ENCODE results near the gene TPST2.
"Not testable (repeated sequence)": the region's sequence is repeated elsewhere in the genome, so short reads cannot be mapped to it uniquely, and the experiment has no call there.

TPST2 gene

DNA sequence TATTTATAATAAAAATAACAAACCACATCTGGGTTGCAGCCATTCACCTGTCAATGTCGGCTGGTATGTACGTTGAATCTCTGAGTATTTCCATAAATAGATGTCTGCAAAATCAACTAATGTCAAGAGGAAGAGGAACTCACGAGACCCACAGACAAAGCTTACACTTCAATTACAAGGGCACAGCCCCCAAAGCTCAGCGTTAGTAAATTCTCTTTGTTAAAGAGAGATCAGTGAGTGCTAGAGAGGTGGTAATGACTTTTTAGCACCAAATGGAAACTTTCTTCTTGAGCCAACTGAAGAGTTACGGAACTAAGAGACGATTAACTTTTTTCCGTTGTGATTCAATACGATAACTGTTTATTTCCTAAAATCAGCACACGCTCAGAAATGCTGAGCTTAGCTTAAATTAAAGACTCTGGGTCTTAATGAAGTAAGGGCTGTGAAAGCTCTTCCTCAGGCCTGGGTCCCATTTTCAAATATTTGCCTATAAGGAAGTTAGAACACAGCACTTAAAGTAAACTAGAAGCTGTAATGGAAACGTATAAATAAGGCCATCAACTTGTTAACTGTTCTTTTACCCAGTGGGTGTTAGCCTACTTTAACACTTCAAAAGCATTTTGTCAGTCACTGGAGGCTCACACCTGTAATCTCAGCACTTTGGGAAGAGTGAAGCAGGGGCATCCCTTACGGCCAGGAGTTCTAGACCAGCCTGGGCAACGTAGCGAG is 54.9 kb downstream of the TPST2 start:
- no peak for DNase-seq (ENCODE audit: low read depth in 3 of 3, low spot score in 1 of 3)

DNA sequence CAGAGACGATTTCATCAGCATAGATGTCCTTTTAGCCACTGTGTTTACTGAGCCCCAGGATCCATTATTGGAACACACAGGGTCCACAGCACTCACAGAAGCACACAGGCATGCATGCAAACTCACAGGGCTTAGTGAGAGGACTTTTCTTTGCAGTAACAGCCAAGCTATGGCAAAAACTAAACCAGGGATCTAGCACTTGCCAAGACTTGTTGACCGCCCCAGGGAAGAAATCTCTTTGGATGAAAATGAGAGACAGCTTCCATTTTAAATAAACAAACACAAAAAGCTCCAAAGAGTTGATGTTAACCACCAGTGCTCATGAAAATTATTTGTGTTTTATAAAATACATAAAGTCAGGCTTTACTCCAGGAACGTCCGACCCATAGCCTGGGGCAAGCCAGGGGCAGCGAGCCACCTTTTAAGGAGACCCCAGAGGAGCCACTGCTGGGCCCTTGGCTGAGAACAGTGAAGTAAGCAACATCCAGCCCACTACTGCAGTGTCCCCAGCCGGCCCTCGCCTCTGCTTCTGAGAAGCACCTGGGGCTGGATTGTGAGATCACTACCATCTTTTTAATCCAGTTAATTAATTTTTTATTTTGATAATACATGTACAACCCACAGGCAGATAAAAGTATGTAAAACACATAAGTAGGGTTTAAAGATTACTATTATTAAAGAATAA is 55.6 kb downstream of the TPST2 start:
- no peak for DNase-seq (ENCODE audit: low read depth in 3 of 3, low spot score in 1 of 3)

DNA sequence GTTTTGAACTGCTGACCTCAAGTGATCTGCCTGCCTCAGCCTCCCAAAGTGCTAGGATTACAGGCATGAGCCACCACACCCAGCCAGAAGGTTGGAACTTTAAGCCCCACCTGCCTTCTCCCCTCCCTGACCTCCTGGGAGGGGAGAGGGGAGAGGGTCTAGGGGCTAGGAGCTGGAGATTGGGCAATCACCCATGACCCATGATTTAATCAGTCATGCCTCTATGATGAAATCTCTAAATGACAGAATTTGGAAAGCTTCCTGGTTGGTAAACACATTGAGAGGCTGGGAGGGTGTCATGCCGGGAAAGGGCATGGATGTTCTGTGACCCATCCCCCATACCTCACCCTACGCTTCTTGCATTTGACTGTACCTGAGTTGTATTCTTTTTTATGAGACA is 60.6 kb downstream of the TPST2 start:
- DNase-seq (ENCODE audit: low read depth in 3 of 3, low spot score in 1 of 3) = no peak

DNA sequence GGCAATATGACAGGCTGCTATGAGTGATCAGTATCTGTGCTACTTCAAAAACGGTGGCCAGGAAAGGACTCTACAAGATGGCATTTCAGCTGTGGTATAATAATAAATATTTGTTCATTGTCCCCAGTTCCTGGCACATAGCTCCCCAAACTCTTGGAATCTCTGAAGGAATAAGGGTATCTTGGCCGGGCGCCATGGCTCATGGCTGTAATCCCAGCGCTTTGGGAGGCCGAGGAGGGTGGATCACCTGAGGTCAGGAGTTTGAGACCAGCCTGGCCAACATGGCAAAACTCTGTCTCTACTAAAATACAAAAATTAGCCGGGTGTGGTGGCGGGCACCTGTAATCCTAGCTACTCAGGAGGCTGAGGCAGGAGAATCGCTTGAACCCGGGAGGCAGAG is 61.4 kb downstream of the TPST2 start:
- not testable (repeated sequence) for DNase-seq (ENCODE audit: low read depth in 3 of 3, low spot score in 1 of 3)

DNA sequence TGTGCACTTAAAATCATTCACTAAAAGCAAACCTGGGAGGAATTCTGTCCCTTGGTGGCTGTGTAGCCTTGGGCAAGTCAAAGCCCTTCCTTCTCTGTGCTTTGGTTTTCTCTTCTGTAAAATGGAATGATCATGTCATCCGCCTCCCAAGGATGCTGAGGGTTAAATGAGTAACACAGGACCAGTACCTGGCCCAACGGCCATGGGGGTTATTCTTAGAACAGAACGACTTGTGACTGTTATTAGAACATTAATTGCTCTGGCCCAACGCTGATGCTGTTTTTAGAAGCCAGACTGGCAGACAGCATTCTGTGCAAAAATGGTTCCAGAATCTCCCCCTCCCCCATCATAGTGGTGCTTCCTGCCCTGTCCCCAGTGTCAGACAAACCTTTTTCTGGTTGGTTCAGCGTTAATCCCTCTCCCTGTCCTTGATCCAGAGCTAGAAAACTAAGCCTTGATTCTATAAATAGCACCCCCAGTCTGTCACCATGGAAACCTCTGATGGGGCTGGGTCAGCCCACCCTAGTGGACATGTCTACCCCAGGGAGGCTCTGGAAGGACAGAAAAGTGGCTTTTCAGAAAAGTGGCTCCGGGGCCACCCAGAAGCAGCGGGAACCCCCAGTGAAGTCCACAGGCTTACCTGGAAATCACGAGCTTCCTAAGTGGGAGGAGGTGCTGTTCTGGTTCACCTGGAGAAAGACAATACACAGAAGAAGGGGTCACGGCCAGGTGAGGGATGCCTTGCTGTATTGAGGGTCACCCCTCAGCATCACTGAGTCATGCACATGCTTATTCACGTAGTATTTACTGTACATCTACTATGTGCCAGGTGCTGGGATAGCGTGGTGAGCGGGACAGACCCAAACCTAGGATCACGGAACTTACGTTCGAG is 62.1 kb downstream of the TPST2 start:
- DNase-seq (ENCODE audit: low read depth in 3 of 3, low spot score in 1 of 3) = no peak

DNA sequence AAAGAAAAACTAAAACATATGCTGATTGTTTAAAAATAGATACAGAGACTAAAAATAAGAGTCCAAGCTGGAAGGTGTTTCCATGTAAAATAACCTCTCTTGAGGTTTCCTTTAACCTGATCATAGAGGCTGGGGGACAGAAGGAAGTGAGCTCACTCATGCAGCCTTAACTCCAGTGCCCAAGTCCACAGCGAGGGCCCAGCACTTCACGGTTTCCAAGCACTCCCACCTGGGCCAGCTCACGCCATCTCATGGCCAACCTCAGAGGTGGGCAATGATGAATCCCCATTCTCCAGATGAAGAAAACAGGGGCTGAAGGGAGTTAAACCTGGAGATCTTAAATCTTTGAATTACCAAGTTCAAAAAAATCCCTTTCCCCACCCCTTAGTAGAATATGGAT is 62.8 kb downstream of the TPST2 start:
- DNase-seq (ENCODE audit: low read depth in 3 of 3, low spot score in 1 of 3) = no peak

DNA sequence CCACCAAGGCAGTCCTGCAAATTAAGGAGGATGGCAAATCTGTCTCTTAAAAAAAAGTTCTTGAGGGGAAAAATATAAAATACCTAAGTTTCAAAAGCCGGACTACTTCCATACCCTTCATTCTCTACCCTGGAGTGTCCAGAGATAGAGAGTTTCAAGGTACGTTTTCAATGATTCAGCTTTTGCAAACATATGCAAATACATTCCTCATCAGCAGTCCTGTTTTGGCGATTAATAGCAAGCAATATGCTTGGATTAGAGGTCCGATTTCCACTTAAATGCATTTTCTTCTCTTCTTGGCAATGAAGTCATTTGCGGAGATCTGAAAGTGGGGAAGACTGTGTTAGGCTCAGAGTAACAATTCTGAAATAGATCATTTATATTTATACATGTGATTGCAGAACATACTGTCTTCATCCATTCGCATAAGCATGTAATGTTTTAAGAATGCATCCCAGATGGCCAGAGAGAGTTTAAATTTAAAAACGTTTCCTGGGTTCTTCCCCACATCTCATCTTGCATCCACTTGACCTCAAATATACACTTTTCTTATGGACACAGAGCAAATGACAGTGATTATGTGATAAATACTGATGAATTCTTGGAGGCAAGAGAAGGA is 63.9 kb downstream of the TPST2 start:
- DNase-seq (ENCODE audit: low read depth in 3 of 3, low spot score in 1 of 3) = no peak

DNA sequence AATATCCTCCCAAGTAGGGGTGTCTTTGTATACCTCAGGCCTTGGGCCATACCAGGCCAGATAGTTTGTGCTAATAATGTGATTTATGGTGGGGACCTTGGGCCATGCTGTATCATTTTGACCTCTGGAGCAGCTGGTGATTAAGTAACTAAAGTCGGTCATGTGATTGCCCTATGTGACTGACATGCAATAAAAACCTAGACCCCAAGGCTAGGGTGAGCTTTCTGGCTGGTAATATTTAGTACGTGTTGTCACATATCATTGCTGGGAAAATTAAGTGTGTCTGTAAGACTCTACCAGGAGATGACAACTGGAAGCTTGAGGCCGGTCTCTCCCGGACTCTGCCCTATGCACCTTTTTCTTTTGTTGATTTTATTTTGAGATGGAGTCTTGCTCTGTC is 65.1 kb downstream of the TPST2 start:
- no peak for DNase-seq (ENCODE audit: low read depth in 3 of 3, low spot score in 1 of 3)

DNA sequence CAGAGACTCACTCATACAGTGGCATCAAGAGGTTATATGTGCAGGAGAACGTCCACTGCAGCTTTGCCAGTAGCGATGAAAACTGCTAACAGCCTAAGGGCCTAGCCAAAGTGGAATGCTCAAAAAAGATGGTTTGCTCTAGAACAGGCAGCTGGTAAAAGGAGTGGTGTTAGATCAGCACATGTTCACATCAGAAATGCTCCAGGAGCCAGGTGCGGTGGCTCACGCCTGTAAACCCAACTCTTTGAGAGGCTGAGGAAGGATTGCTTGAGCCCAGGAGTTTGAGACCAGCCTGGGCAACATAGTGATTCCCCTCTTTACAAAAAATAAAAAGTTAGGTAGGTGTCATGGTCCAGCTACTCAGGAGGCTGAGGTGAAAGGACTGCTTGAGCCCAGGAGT is 67.3 kb downstream of the TPST2 start:
- no peak for DNase-seq (ENCODE audit: low read depth in 3 of 3, low spot score in 1 of 3)

DNA sequence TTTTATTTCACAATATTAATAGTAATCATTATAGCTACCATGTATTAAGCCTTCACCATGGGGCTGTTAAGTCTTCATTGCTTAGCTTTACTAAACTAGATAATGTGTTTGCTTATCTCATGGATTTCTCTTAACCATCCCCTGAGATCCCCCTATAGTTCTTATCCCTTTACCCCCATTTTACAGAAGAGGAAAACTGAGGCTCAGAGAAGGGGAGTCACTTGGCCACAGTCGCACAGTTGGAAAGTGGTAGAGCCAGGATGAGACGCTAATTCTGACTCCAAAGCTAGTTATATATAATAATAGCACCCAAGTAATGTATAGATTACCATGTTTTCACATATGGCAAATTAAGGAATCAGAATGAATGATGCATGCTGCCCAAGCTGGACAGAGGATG is 67.9 kb downstream of the TPST2 start:
- no peak for DNase-seq (ENCODE audit: low read depth in 3 of 3, low spot score in 1 of 3)

DNA sequence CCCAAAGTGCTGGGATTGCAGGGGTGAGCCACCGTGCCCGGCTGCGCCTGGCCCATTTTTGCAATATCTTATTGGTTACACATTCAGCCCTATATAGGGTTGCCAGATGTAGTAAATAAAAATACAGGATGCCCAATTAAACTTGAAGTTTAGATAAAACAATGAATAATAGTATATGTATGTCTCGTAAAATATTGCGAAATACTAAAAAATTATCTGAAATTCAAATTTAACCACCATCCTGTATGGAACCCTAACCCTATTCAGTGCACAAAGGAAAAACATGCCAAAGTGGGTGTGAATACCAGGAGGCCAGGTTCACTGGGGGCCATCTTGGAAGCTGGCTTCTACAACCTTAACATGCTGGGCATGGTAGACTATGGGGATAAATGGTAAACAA is 72.5 kb downstream of the TPST2 start:
- no peak for DNase-seq (ENCODE audit: low read depth in 3 of 3, low spot score in 1 of 3)

DNA sequence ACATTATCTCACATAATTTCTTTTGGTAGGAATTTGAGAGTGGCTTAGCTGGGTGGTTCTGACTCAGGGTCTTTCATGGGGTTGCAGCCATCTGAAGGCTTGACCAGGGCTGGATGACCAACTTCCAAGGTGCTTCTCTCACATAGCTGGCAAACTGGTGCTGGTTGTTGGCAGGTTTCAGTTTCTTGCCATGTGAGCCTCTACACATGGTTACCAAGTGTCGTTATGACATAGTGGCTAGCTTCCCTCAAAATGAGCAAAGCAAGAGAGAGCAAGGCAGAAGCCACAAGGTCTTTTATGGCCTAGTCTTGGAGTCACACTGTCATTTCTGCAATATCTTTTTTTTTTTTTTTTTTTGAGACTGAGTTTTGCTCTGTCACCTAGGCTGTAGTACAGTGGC is 73.4 kb downstream of the TPST2 start:
- no peak for DNase-seq (ENCODE audit: low read depth in 3 of 3, low spot score in 1 of 3)

DNA sequence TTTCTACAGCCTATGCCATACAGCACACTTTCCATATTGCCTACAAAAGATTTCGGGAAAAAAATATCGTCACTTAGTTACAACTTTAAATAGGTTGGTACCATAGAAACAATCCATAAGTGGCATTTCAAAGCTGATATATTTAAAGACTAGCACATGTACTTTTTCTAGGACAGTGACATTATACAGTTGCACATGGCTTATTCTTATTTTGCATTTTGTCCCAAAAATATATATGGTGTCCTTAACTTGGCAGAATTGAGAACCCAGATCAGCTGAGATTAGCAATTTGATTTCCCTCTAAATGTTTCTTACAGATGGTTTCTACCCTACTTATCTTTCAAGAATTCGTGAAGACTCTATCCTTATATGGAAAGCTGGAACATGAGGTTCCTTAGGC is 74.0 kb downstream of the TPST2 start:
- DNase-seq (ENCODE audit: low read depth in 3 of 3, low spot score in 1 of 3) = no peak

DNA sequence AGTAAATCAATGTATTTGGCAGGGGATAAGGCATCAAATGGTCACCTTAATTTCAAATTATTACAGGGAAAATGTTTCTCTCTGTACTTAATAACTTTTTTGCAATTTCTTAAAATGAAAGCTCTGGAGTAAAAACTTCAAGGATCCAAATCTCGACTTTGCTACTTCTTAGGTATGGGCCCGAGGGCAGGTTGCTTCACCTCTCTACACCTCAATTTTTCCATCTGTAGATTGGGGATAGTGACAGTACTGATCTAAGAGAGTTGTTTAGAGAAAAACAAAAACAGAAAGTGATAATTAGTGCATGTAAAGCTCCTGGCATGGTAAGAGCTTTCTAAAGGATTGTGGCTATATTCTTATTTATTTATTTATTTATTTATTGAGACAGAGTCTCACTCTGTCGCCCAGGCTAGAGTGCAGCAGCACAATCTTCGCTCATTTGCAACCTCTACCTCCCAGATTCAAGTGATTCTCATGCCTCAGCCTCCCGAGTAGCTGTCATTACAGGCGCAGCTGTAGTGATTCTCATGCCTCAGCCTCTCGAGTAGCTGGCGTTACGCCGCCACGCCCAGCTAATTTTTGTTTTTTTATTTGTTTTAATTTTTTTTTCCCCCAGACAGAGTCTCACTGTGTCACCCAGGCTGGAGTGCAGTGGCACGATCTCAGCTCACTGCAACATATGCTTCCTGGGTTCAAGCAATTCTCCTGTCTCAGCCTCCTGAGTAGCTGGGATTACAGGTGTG is 75.3 kb downstream of the TPST2 start:
- no peak for DNase-seq (ENCODE audit: low read depth in 3 of 3, low spot score in 1 of 3)

DNA sequence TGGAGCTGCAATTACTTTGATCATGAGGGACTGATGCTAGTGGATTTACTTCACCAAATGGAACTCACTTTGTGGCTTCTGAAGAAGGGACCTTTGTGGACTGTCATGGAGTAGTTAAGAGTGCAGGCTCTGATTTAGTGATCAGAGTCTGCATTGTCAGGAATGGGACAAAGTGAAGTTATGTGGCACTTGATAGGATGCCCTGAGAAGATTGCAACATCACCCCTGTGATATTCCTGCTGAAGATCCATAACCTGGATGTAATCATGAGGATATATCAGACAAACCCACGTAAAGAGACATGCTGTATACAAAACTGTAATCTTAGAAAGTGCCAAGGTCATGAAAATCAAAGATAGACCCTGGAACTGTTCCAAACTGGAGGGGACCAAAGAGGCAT is 76.1 kb downstream of the TPST2 start:
- DNase-seq (ENCODE audit: low read depth in 3 of 3, low spot score in 1 of 3) = no peak

DNA sequence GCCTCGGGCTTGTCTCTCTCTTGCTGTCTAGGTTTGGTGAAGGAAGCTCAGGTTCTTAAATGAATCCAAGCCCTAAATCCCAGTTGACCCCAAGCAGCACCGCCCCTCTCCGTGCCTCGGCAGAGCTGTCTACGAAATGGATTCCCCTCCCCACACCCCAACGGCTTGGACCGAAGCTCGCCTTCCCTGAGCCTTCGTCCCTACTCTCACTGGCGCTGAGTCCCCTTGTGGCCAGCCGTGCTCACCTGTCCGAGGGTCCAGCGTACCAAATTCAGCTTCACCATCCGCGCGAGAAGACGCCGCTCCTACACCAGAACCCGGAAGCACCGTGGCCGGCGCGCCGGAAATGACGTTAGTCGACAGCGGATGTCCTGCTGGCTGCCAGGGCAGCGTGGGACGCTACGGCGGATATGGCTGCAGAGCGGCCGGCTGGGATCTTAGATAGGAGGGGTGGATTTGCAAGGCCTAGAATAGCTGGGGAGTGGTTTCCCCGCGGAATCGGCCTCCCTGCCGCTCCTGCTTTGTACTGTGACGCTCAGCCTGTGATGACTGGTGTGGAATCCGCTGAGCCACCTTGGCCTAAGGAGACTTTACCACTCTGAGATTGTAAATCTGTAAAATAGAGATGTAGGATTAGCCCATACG is 77.7 kb downstream of the TPST2 start, which contains the start of gene TFIP11:
TFIP11 (minus strand) TSS at position 325 of the 645 bp plus-strand sequence. CDS start 2,201 bp downstream, outside the sequence.
- DNase-seq (ENCODE audit: low read depth in 3 of 3, low spot score in 1 of 3) = peak; percentile 62 to 87 (median 68)

DNA sequence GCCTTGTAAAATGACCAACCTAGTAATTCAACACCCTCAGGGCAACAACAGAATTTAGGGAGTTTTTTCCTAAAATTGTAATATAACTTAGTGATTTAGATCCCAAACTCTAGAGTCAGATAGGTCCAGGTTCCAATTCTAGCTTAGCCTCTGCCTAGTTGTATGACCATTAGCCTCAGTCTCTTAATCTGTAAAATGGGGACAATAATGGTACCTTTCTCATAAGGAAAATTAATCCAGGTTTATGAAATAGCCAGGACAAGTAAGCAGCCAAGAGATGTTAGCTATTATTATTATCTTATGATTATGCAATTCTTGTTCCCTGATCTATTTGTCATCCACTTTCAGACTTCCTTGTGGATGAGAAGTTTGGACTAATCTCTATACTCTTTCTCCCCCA is 81.8 kb downstream of the TPST2 start:
- no peak for DNase-seq (ENCODE audit: low read depth in 3 of 3, low spot score in 1 of 3)

DNA sequence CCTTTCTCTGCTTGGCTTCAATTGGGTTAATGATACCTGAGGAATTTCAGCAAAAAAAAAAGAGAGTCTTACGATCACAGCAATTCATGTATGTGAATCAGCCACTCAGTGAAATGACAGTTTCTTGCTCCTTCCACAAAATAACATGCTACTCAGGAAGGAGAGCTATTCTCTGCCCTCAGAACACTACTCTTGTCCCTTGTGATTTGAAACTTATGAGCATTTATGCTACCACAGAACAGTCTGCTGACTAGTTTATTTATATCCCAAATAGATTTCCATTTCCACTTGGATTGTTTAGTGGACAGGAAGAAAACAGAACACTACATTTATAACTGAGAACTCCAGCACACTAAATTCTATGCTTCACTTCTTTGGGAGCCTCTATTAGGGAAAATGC is 86.2 kb downstream of the TPST2 start:
- no peak for DNase-seq (ENCODE audit: low read depth in 3 of 3, low spot score in 1 of 3)

DNA sequence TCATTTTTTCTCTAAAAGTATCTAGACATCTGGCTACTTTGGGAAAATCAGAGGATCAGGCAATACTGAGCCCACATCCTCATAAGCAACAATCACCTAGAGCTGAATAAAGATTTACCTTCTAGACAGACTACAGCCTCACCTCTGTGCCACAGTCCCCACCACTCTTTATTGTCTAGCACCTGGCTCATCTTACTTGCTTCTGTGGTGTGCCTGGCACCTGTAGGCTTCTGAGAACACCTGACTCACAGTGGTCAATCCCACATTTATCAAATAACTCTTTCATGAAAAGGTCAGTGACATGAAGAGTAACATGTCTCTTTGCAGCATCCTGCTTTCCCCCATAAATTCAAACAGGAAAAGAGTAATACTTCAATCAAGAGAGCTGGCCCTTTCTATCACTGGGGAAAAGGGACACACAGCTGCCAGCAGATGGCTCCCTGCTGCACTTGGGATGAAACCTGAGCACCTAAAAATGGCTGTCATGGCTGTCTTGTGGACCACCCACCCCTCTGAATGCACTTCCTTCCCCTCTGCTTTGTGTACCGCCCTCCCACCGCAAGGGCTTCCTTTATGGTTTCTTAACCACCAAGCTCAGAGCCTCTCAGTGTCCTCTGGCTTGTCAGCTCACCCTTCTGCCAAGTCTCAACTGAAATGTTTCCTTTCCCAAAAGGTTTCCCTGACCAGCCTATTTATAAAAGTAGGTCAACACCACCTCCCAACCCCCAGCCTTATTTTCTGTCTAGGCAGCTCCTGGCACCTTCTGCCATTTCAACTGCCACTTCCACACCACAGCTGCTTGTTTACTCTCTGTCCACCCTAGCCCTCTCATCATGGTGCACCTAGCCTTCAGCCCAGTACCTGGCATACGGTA is 87.0 kb downstream of the TPST2 start:
- peak in 1 of 3 donors; percentile 2 for DNase-seq (ENCODE audit: low read depth in 3 of 3, low spot score in 1 of 3)
